ENCODE measurements around the gene ZNF440.
A peak's percentile ranks its signal among the peaks of the same experiment; 100 is the strongest.
"Not testable (repeated sequence)": the region's sequence is repeated elsewhere in the genome, so short reads cannot be mapped to it uniquely, and the experiment has no call there.

The ZNF440 gene

GRCh38 chr19:11787536-11787935, 26.5 kb upstream of the ZNF440 start:
- peaks cover 26% of the 10 kb centered on the region for H3K9me3 ChIP-seq (replicated peaks; ENCODE audit: low read length)
- peaks cover 20% of the 10 kb centered on the region for H3K36me3 ChIP-seq (ENCODE audit: insufficient read depth, low read length)
- no peak overlapping the region for H3K9ac ChIP-seq (ENCODE audit: low read depth, low read length)
- no peak overlapping the region for H3K4me3 ChIP-seq (ENCODE audit: low read length)
- H3K27me3 ChIP-seq (ENCODE audit: control insufficient read depth, insufficient read depth, low read length) = no peaks in the 10 kb centered on the region
- no peak overlapping the region for H3K4me2 ChIP-seq (ENCODE audit: low read length)
- no peaks in the 10 kb centered on the region for H3K4me1 ChIP-seq (ENCODE audit: control insufficient read depth, insufficient read depth, low read length)

DNA sequence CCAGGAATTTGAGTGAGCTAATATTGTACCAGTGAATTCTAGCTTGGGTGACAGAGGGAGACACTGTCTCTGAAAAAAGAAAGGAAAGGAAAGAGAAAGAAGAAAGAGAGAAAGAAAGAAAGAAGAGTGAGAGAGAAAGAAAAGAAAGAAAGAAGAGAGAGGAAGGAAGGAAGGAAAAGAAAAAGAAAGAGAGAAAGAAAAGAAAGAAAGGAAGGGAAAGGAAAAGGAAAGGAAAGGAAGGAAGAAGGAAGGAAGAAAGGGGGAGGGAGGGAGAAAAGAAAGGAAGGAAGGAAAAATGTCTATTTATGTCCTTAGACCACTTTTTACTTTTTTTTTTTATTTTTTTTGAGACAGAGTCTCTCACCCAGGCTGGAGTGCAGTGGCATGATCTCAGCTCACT, 21.1 kb upstream of the ZNF440 start:
- H3K4me2 ChIP-seq (ENCODE audit: low read length) = no peak overlapping the region
- peaks cover 9% of the 10 kb centered on the region for H3K4me1 ChIP-seq (ENCODE audit: control insufficient read depth, insufficient read depth, low read length)
- no peaks in the 10 kb centered on the region for H3K27me3 ChIP-seq (ENCODE audit: control insufficient read depth, insufficient read depth, low read length)
- no peaks in the 10 kb centered on the region for H3K36me3 ChIP-seq (ENCODE audit: insufficient read depth, low read length)
- H3K9me3 ChIP-seq (replicated peaks; ENCODE audit: low read length) = no peaks in the 10 kb centered on the region
- no peak overlapping the region for H3K4me3 ChIP-seq (ENCODE audit: low read length)
- H3K9ac ChIP-seq (ENCODE audit: low read depth, low read length) = no peak overlapping the region

DNA sequence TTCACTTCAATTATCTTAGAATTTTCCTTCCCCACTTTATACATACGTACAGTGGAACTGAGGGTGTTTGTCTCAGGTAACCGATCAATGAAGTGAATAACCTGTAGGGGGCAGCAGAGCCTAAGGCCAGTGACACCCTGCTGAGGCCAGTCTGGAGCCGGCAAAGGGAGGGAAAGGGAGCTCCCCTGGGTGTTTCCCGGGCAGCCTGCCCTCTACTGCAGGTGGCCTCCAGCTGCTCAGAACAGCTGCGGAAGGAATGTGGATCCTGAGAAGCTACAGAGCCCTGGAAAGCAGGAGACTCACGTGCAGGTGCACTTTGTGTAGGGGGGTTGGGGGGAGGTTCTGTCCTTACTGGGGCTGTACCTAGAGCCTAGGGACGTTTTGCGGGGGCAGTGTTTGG, 16.6 kb upstream of the ZNF440 start:
- Histone ChIP-seq H3K9ac (ENCODE audit: low read depth, low read length) (no peak overlapping the region), H3K27me3 (ENCODE audit: control insufficient read depth, insufficient read depth, low read length) (no peaks in the 10 kb centered on the region), H3K4me1 (ENCODE audit: control insufficient read depth, insufficient read depth, low read length) (peaks cover 13% of the 10 kb centered on the region), H3K36me3 (ENCODE audit: insufficient read depth, low read length) (no peaks in the 10 kb centered on the region), H3K4me3 (ENCODE audit: low read length) (no peak overlapping the region), H3K4me2 (ENCODE audit: low read length) (peak overlapping the region; percentile 97), H3K9me3 (replicated peaks; ENCODE audit: low read length) (no peaks in the 10 kb centered on the region)

GRCh38 chr19:11798391-11799330, 15.4 kb upstream of the ZNF440 start, which contains the start of gene ZNF491:
ZNF491 (plus strand) TSS chr19:11798523; CDS start chr19:11805954, 7,431 bp downstream.
- Histone ChIP-seq H3K27me3 (ENCODE audit: control insufficient read depth, insufficient read depth, low read length) (no peaks in the 10 kb centered on the region), H3K4me2 (ENCODE audit: low read length) (peak within 1 kb of the TSS; percentile 97), H3K9me3 (replicated peaks; ENCODE audit: low read length) (no peaks in the 10 kb centered on the region), H3K4me3 (ENCODE audit: low read length) (peak within 1 kb of the TSS; percentile 97), H3K9ac (ENCODE audit: low read depth, low read length) (peak within 1 kb of the TSS; percentile 89), H3K36me3 (ENCODE audit: insufficient read depth, low read length) (no peaks in the 10 kb centered on the region), H3K4me1 (ENCODE audit: control insufficient read depth, insufficient read depth, low read length) (peaks cover 13% of the 10 kb centered on the region)

- Histone ChIP-seq H3K36me3 (ENCODE audit: insufficient read depth, low read length) (peaks cover 21% of the 10 kb centered on the region), H3K4me1 (ENCODE audit: control insufficient read depth, insufficient read depth, low read length) (no peaks in the 10 kb centered on the region), H3K4me3 (ENCODE audit: low read length) (no peak overlapping the region), H3K9me3 (replicated peaks; ENCODE audit: low read length) (peaks cover 28% of the 10 kb centered on the region), H3K27me3 (ENCODE audit: control insufficient read depth, insufficient read depth, low read length) (no peaks in the 10 kb centered on the region), H3K4me2 (ENCODE audit: low read length) (no peak overlapping the region), H3K9ac (ENCODE audit: low read depth, low read length) (no peak overlapping the region)
Measured at GRCh38 chr19:11806354-11807098, 7.5 kb upstream of the ZNF440 start.

DNA sequence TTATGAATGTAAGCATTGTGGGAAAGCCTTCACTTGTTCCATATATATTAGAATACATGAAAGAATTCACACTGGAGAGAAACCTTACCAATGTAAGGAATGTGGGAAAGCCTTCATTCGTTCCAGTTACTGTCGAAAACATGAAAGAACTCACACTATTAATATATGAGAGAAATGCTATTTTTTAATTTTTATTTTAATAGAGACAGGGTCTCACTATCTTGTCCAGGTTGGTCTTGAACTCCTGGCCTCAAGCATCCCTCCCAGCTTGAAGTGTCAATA, 7.0 kb upstream of the ZNF440 start:
- Histone ChIP-seq H3K9me3 (replicated peaks; ENCODE audit: low read length) (peaks cover 28% of the 10 kb centered on the region), H3K4me3 (ENCODE audit: low read length) (no peak overlapping the region), H3K4me2 (ENCODE audit: low read length) (no peak overlapping the region), H3K36me3 (ENCODE audit: insufficient read depth, low read length) (peaks cover 21% of the 10 kb centered on the region), H3K4me1 (ENCODE audit: control insufficient read depth, insufficient read depth, low read length) (no peaks in the 10 kb centered on the region), H3K9ac (ENCODE audit: low read depth, low read length) (no peak overlapping the region), H3K27me3 (ENCODE audit: control insufficient read depth, insufficient read depth, low read length) (no peaks in the 10 kb centered on the region)

GRCh38 chr19:11813703-11814028, 407 bp upstream of the ZNF440 start:
- Histone ChIP-seq H3K4me3 (ENCODE audit: low read length) (peak overlapping the region; percentile 92), H3K9ac (ENCODE audit: low read depth, low read length) (no peak overlapping the region), H3K4me2 (ENCODE audit: low read length) (peak overlapping the region; percentile 90), H3K4me1 (ENCODE audit: control insufficient read depth, insufficient read depth, low read length) (peaks cover 5% of the 10 kb centered on the region), H3K9me3 (replicated peaks; ENCODE audit: low read length) (no peaks in the 10 kb centered on the region), H3K27me3 (ENCODE audit: control insufficient read depth, insufficient read depth, low read length) (no peaks in the 10 kb centered on the region), H3K36me3 (ENCODE audit: insufficient read depth, low read length) (no peaks in the 10 kb centered on the region)

DNA sequence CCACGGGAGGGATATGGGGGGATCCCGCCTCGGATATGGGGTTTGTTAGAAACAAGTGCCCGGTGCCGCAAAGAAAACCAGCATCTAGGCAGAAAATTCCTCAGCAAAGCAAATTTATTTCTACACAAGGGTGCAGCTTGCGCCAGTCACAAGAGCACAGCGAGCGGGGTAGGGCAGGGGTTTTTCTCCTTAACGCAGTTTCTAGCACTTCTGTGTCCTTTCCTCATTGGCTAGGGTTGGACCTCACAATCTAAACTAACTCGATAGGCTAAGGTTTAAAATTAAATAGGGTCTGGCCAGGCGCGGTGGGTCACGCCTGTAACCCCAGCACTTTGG, 595 bp downstream of the ZNF440 start:
- Histone ChIP-seq H3K36me3 (ENCODE audit: insufficient read depth, low read length) (no peaks in the 10 kb centered on the region), H3K4me1 (ENCODE audit: control insufficient read depth, insufficient read depth, low read length) (peaks cover 5% of the 10 kb centered on the region)

DNA sequence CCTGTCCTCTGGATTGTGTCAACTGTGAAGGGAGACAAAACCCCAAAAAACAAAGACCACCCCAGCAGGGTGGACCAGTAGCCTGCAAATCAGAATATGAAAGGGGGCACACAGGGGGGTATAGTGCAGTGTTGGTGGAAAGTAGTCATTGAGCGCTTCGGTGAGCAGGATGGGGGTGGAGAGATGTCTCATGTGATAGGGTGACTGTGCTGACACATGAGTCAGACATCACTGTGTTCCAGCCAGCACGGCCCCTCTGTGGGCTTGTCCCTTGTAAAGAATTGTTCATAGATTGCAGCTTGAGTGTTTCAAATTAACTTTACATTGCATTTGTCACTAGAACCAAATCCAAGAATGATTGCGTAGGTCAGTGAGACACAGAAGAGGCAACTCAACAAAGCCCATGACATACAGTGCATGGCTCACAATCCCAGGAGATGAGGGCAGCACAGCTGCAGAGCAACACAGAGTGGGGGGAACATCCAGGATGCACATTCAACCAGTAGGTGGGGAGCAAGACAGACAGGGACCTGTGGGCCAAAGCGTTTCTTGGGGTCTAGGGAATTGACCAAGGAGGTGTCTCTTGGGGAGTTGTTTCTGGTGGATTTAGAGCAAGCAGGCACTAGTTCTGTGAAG, 7.5 kb downstream of the ZNF440 start:
- Histone ChIP-seq H3K27me3 (ENCODE audit: control insufficient read depth, insufficient read depth, low read length) (no peaks in the 10 kb centered on the region), H3K4me3 (ENCODE audit: low read length) (no peak overlapping the region), H3K9me3 (replicated peaks; ENCODE audit: low read length) (no peaks in the 10 kb centered on the region), H3K4me1 (ENCODE audit: control insufficient read depth, insufficient read depth, low read length) (peaks cover 9% of the 10 kb centered on the region), H3K36me3 (ENCODE audit: insufficient read depth, low read length) (no peaks in the 10 kb centered on the region), H3K4me2 (ENCODE audit: low read length) (no peak overlapping the region), H3K9ac (ENCODE audit: low read depth, low read length) (no peak overlapping the region)

More for the DNA sequence above, 595 bp downstream of the ZNF440 start:
- peak overlapping the region; percentile 90 for H3K4me2 ChIP-seq (ENCODE audit: low read length)
- H3K9me3 ChIP-seq (replicated peaks; ENCODE audit: low read length) = no peaks in the 10 kb centered on the region
- H3K9ac ChIP-seq (ENCODE audit: low read depth, low read length) = peak overlapping the region; percentile 84
- no peaks in the 10 kb centered on the region for H3K27me3 ChIP-seq (ENCODE audit: control insufficient read depth, insufficient read depth, low read length)
- H3K4me3 ChIP-seq (ENCODE audit: low read length) = peak overlapping the region; percentile 92

- not testable (repeated sequence) for H3K4me3 ChIP-seq (ENCODE audit: low read length); H3K9ac ChIP-seq (ENCODE audit: low read depth, low read length); H3K4me1 ChIP-seq (ENCODE audit: control insufficient read depth, insufficient read depth, low read length); H3K27me3 ChIP-seq (ENCODE audit: control insufficient read depth, insufficient read depth, low read length); H3K4me2 ChIP-seq (ENCODE audit: low read length)
- peaks cover 32% of the 10 kb centered on the region for H3K36me3 ChIP-seq (ENCODE audit: insufficient read depth, low read length)
- peaks cover 28% of the 10 kb centered on the region for H3K9me3 ChIP-seq (replicated peaks; ENCODE audit: low read length)
Measured at GRCh38 chr19:11828957-11829876, 15.1 kb downstream of the ZNF440 start.

Data from skeletal muscle satellite cell (primary cell).